Urinary bladder (tissue), 4 donors: ENCODE data around the gene NEU3. TPM values are rescaled to one million over a fixed set of nuclear protein-coding genes. Genes with fewer than 3 reads are reported as not detected.
"Not testable (repeated sequence)": the region's sequence is repeated elsewhere in the genome, so short reads cannot be mapped to it uniquely, and the experiment has no call there.

Experiments used
- DNase-seq: peaks from one replicate; pipeline ENCODE4 v3.0.0-alpha.2; 2015; ENCODE audit errors: extremely low spot score
- H3K27ac ChIP-seq: one replicate; pipeline ENCODE4 v1.5.1; 2013; ENCODE audit warnings: low read depth, mild to moderate bottlenecking, moderate library complexity
- H3K36me3 ChIP-seq: one replicate; pipeline ENCODE4 v1.6.1; 2013; ENCODE audit warnings: mild to moderate bottlenecking, moderate library complexity; ENCODE audit not compliant: insufficient read depth
- H3K4me1 ChIP-seq: one replicate; pipeline ENCODE4 v1.6.1; 2013; ENCODE audit warnings: mild to moderate bottlenecking, moderate library complexity; ENCODE audit not compliant: insufficient read depth
- H3K4me3 ChIP-seq: one replicate; pipeline ENCODE4 v1.5.1; 2013; ENCODE audit warnings: low read depth, low read length
- WGBS: extraction: QIAGEN DNeasy Blood & Tissue Kit; methylation state at CpG from one replicate; pipeline ENCODE4 v1.1.7; 2013; 5-methylcytosine and 5-hydroxymethylcytosine counted together
- polyA plus RNA-seq: library from polyadenylated mRNA; stranded (reverse); fragments of 200-250 nt; gene quantifications from one replicate; pipeline ENCODE4 v1.2.3, GENCODE V29; 2013
- total RNA-seq: library from RNA; depleted of rRNA; stranded (reverse); fragments of >200 nt; gene quantifications from one replicate; pipeline ENCODE4 v1.2.3, GENCODE V29; 2014
- donor health status: healthy with polysubstance abuse.
- donor health status: healthy.

Gene NEU3
- total and polyA plus RNA-seq, 2 donors: 5.2 to 10.4 TPM

DNA sequence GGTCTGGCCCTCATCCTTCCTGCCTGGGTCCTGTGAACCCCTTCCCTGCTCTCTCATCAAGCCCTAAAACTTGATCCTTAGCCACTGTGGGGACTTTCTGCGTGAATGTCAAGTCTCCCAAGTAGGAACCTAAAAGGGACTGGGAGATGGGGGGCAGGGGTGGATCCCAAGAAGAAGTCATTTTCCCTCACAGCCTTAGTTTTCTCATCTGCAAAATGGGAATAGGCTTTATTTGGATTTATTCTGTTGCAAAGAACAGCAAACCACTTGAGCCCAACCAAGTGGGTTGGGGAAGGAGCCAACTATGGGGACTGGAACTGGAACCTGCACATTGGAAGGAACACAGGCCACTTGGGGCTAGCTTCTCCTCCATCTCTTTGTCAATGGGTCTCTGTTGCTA lies 36.8 kb downstream of the NEU3 start:
- H3K4me1 ChIP-seq: no peaks in the 10 kb centered on the region
- DNase-seq: no peak

GRCh38 chr11:75028321-75028720 lies 39.6 kb downstream of the NEU3 start:
- H3K27ac ChIP-seq: no peak overlapping the region

More for the DNA sequence above, 36.8 kb downstream of the NEU3 start:
- WGBS: 100% methylated on average over 1 of the region's 1 CpG
- no peak overlapping the region for H3K27ac ChIP-seq
- H3K4me3 ChIP-seq: no peak overlapping the region
- no peaks in the 10 kb centered on the region for H3K36me3 ChIP-seq

DNA sequence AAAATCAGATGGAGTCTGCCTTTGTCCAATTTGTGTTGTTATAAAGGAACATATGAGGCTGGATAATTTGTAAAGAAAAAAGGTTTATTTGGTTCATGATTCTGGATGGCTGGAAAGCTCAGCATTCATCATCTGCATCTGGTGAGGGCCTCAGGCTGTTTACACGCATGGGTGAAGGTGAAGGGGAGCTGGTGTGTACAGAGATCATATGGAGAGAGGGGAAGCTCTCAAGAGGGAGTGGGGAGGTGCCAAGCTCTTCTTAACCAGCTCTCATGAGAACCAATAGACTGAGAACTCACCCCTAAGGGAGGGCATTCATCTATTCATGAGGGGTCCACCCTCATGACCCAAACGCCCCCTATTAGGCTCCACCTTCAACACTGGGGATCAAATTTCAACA lies 40.0 kb downstream of the NEU3 start:
- Histone ChIP-seq H3K4me1 (no peaks in the 10 kb centered on the region), H3K27ac (no peak overlapping the region), H3K36me3 (no peaks in the 10 kb centered on the region), H3K4me3 (no peak overlapping the region)
- DNase-seq: no peak
- 32% methylated on average over 2 of the region's 2 CpGs for WGBS

More at GRCh38 chr11:75028321-75028720, 39.6 kb downstream of the NEU3 start:
- Histone ChIP-seq H3K4me1 (no peaks in the 10 kb centered on the region), H3K36me3 (no peaks in the 10 kb centered on the region), H3K4me3 (no peak overlapping the region)
- no peak for DNase-seq

DNA sequence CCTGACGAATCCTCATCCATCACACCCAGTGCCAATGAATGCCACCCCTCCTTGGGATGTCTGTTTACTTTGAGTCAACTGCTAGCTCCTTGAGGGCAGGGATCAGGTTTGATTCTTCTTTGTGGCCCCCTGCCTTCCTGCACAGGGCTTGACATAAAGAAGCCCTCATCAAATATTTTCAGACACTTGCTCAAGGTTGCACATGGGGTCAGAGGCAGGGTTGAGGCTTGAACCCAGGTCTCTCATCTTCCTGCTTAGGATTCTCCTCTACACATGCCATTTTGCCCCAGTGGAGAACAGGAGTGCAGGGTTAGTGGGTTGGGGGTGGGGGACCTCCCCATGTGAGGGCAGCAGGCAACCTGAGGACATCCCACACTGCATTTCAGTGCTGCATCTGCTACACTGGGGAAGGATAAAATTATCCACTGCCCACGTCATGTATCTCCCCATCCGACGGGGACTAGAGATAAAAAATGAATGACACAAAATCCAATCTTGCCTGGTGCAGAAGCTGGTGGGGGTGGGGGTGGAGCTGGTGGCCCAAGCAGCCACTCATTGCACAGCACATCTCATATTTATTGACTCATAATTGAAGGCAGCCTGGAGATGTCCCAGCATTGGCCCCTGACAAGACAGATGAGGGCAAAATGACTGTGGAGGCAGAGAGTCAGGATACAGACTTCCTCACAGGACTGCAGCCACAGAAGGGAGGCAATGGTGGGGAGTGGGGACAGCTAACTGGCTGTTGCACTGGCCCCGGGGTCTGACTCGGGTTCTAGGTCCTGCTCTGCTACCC lies 41.3 kb downstream of the NEU3 start:
- no peak overlapping the region for H3K27ac ChIP-seq
- no peak overlapping the region for H3K4me3 ChIP-seq
- no peaks in the 10 kb centered on the region for H3K4me1 ChIP-seq
- DNase-seq: no peak
- 70% methylated on average over 6 of the region's 6 CpGs for WGBS
- H3K36me3 ChIP-seq: no peaks in the 10 kb centered on the region

DNA sequence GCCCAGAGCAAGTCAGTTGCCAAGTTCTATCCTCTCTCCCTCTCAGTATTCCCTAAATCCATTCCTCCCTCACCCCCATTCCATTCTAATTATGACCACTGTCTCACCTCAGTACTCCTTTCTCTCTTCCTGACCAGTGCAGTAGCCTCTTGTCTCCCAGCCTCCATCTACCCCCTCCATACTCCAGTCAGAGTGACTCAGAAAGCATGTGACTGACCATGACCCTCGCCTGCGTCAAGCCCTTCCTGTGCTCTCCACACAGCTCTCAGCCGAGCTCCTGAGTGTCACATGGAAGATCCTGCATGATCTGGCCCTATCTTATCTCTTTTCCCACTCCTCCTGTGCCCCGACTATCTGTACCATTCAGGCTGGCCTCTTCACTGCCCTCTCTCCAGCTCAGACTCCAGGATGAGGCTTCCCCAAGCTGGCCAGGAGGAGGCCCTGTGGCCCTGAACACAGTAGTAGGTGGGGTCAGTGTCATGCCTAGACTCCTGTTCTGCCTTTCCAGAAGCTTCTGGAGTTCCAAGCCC lies 42.6 kb downstream of the NEU3 start:
- Histone ChIP-seq H3K36me3 (no peaks in the 10 kb centered on the region), H3K4me3 (no peak overlapping the region), H3K27ac (no peak overlapping the region), H3K4me1 (no peaks in the 10 kb centered on the region)
- no peak for DNase-seq
- WGBS: 60% methylated on average over 4 of the region's 4 CpGs

GRCh38 chr11:75031771-75032549 lies 43.2 kb downstream of the NEU3 start:
- no peak for DNase-seq
- WGBS: 60% methylated on average over 8 of the region's 8 CpGs

DNA sequence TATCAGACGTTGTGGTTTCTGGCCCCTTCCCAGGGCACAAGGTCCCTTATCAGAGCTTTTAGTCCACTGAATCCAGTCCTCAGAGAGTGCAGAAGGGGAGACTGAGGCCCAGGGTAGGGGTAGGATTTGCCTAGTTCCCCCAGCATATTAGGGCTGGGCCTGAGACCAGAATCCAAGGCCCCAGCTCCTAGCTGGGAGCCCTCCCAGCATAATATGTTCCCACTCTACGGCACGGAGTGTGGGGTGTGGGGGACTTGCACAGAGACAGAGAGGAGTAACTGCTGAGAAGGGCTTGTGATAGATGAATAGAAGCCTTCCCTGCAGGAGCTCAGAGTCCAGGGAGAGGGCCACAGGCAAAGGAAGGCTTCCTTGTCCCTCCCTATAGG lies 43.8 kb downstream of the NEU3 start:
- 74% methylated on average over 3 of the region's 3 CpGs for WGBS
- H3K27ac ChIP-seq: no peak overlapping the region
- no peaks in the 10 kb centered on the region for H3K36me3 ChIP-seq
- H3K4me1 ChIP-seq: no peaks in the 10 kb centered on the region
- DNase-seq: no peak
- no peak overlapping the region for H3K4me3 ChIP-seq

More at GRCh38 chr11:75031771-75032549, 43.2 kb downstream of the NEU3 start:
- H3K36me3 ChIP-seq: no peaks in the 10 kb centered on the region
- no peak overlapping the region for H3K4me3 ChIP-seq
- H3K4me1 ChIP-seq: no peaks in the 10 kb centered on the region
- no peak overlapping the region for H3K27ac ChIP-seq

GRCh38 chr11:75033916-75034315 lies 45.2 kb downstream of the NEU3 start:
- H3K4me1 ChIP-seq: no peaks in the 10 kb centered on the region
- H3K36me3 ChIP-seq: no peaks in the 10 kb centered on the region
- no peak for DNase-seq
- H3K27ac ChIP-seq: no peak overlapping the region
- 90% methylated on average over 3 of the region's 3 CpGs for WGBS
- no peak overlapping the region for H3K4me3 ChIP-seq

GRCh38 chr11:75035256-75035655 lies 46.5 kb downstream of the NEU3 start:
- DNase-seq: no peak
- WGBS: 92% methylated on average over 5 of the region's 5 CpGs

GRCh38 chr11:75035911-75036565 lies 47.3 kb downstream of the NEU3 start:
- Histone ChIP-seq H3K27ac (no peak overlapping the region), H3K4me3 (no peak overlapping the region), H3K36me3 (no peaks in the 10 kb centered on the region), H3K4me1 (no peaks in the 10 kb centered on the region)
- DNase-seq: no peak
- WGBS: 83% methylated on average over 3 of the region's 3 CpGs

More at GRCh38 chr11:75035256-75035655, 46.5 kb downstream of the NEU3 start:
- Histone ChIP-seq H3K27ac (no peak overlapping the region), H3K36me3 (no peaks in the 10 kb centered on the region), H3K4me3 (no peak overlapping the region), H3K4me1 (no peaks in the 10 kb centered on the region)

GRCh38 chr11:75040167-75040770 lies 51.5 kb downstream of the NEU3 start:
- H3K36me3 ChIP-seq: no peaks in the 10 kb centered on the region
- no peaks in the 10 kb centered on the region for H3K4me1 ChIP-seq
- no peak for DNase-seq
- no peak overlapping the region for H3K4me3 ChIP-seq
- H3K27ac ChIP-seq: no peak overlapping the region
- WGBS: 86% methylated on average over 11 of the region's 11 CpGs

GRCh38 chr11:75041263-75041662 lies 52.5 kb downstream of the NEU3 start:
- no peaks in the 10 kb centered on the region for H3K36me3 ChIP-seq
- DNase-seq: no peak
- no peak overlapping the region for H3K4me3 ChIP-seq
- no peaks in the 10 kb centered on the region for H3K4me1 ChIP-seq
- WGBS: 70% methylated on average over 2 of the region's 2 CpGs
- H3K27ac ChIP-seq: no peak overlapping the region

- H3K36me3 ChIP-seq, H3K27ac ChIP-seq, H3K4me3 ChIP-seq, DNase-seq, H3K4me1 ChIP-seq: not testable (repeated sequence)
- 50% methylated on average over 3 of the region's 3 CpGs for WGBS
Observed at GRCh38 chr11:75041821-75042220, 53.1 kb downstream of the NEU3 start.
